Tibial nerve (tissue), 4 donors: ENCODE data around the gene RAB19. TPM values are rescaled to one million over a fixed set of nuclear protein-coding genes. Genes with fewer than 3 reads are reported as not detected.

ENCODE experiments used
- DNase-seq, 2 donors: peaks; one replicate each; pipeline ENCODE4 v3.0.0-alpha.2; 2019; ENCODE audit warnings: low spot score in 2 of 2
- H3K27ac ChIP-seq, 4 donors: fragments of 200-600 bp; sonication (generic) in 3 of 4; one replicate each; pipeline ENCODE4 v1.5.1; 2017 to 2019; ENCODE audit warnings: mild to moderate bottlenecking in 1 of 4
- H3K27me3 ChIP-seq, 2 donors: fragments of 200-600 bp; sonication (generic) in 1 of 2; one replicate each; pipeline versions ENCODE4 v1.5.1 to v1.6.0; 2017 to 2019
- H3K36me3 ChIP-seq, 3 donors: fragments of 200-600 bp; sonication (generic); one replicate each; pipeline ENCODE4 v1.5.1; 2018 to 2019
- H3K4me1 ChIP-seq, 4 donors: fragments of 200-600 bp; sonication (generic) in 3 of 4; one replicate each; pipeline ENCODE4 v1.5.1; 2017 to 2019
- H3K4me3 ChIP-seq, 4 donors: fragments of 200-600 bp; sonication (generic) in 3 of 4; one replicate each; pipeline ENCODE4 v1.5.1; 2017 to 2019; ENCODE audit warnings: mild to moderate bottlenecking in 1 of 4, moderate library complexity in 1 of 4
- H3K9me3 ChIP-seq, 4 donors: fragments of 200-600 bp; sonication (generic) in 3 of 4; one replicate each; pipeline ENCODE4 v1.5.1; 2017 to 2019
- EP300 ChIP-seq, 2 donors: sonication (generic); formaldehyde crosslinking; IDR thresholded peaks; one replicate each; pipeline ENCODE4 v1.6.1; 2017; ENCODE audit warnings: antibody characterized with exemption in 2 of 2, mild to moderate bottlenecking in 1 of 2
- POLR2A ChIP-seq, 2 donors: fragments of 450-650 bp; IDR thresholded peaks; one replicate each; pipeline ENCODE4 v1.6.1; 2017; ENCODE audit warnings: antibody characterized with exemption in 2 of 2, mild to moderate bottlenecking in 2 of 2, moderate library complexity in 2 of 2
- WGBS, 2 donors: methylation state at CpG; one replicate each; pipeline ENCODE4 v1.1.5; 2018; 5-methylcytosine and 5-hydroxymethylcytosine counted together
- total RNA-seq, 4 donors: library from RNA; depleted of rRNA; stranded (reverse); fragments of >200 nt; gene quantifications; one replicate each; pipeline ENCODE4 v1.1.0, GENCODE V29; 2016
- TF ChIP-seq, protein P1 (sequence below), 5 experiments: fragments of 200-600 bp in 3 of 5; fragments of 450-650 bp in 2 of 5; sonication (generic) in 3 of 5; IDR thresholded peaks; one replicate each; pipeline ENCODE4 v1.5.1; 2016 to 2019; ENCODE audit warnings: antibody characterized with exemption in 5 of 5, mild to moderate bottlenecking in 3 of 5, moderate library complexity in 2 of 5

The RAB19 gene
- total RNA-seq, 4 donors from 2014 or later = not detected

- DNase-seq = no peak
- no peaks in the 10 kb centered on the region for H3K4me1 ChIP-seq
- H3K4me3 ChIP-seq = no peak overlapping the region
- H3K27me3 ChIP-seq = no peaks in the 10 kb centered on the region
- H3K36me3 ChIP-seq = no peaks in the 10 kb centered on the region
- 83 to 86% methylated on average over 6 of the region's 6 CpGs for WGBS, 2 donors
- no peaks in the 10 kb centered on the region for H3K9me3 ChIP-seq
- TF ChIP-seq EP300 (IDR thresholded peaks at IDR 0.05) (no peak), POLR2A (IDR thresholded peaks at IDR 0.05) (no peak)
- TF ChIP-seq, protein P1, sequence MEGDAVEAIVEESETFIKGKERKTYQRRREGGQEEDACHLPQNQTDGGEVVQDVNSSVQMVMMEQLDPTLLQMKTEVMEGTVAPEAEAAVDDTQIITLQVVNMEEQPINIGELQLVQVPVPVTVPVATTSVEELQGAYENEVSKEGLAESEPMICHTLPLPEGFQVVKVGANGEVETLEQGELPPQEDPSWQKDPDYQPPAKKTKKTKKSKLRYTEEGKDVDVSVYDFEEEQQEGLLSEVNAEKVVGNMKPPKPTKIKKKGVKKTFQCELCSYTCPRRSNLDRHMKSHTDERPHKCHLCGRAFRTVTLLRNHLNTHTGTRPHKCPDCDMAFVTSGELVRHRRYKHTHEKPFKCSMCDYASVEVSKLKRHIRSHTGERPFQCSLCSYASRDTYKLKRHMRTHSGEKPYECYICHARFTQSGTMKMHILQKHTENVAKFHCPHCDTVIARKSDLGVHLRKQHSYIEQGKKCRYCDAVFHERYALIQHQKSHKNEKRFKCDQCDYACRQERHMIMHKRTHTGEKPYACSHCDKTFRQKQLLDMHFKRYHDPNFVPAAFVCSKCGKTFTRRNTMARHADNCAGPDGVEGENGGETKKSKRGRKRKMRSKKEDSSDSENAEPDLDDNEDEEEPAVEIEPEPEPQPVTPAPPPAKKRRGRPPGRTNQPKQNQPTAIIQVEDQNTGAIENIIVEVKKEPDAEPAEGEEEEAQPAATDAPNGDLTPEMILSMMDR (IDR thresholded peaks at IDR 0.05) = no peak
- H3K27ac ChIP-seq = no peak overlapping the region
Observed at GRCh38 chr7:140426130-140426529, 22.3 kb downstream of the RAB19 start.

- no peak overlapping the region for H3K27ac ChIP-seq
- H3K4me3 ChIP-seq = no peak overlapping the region
- DNase-seq = no peak
- no peaks in the 10 kb centered on the region for H3K9me3 ChIP-seq
- no peaks in the 10 kb centered on the region for H3K27me3 ChIP-seq
- H3K4me1 ChIP-seq = no peaks in the 10 kb centered on the region
- H3K36me3 ChIP-seq = no peaks in the 10 kb centered on the region
- TF ChIP-seq POLR2A (IDR thresholded peaks at IDR 0.05) = no peak
- no peak for TF ChIP-seq EP300 (IDR thresholded peaks at IDR 0.05)
- TF ChIP-seq, protein P1 (IDR thresholded peaks at IDR 0.05) = no peak
- WGBS, 2 donors = 77 to 91% methylated on average over 3 of the region's 3 CpGs
Observed at GRCh38 chr7:140433396-140433795, 29.5 kb downstream of the RAB19 start.

DNA sequence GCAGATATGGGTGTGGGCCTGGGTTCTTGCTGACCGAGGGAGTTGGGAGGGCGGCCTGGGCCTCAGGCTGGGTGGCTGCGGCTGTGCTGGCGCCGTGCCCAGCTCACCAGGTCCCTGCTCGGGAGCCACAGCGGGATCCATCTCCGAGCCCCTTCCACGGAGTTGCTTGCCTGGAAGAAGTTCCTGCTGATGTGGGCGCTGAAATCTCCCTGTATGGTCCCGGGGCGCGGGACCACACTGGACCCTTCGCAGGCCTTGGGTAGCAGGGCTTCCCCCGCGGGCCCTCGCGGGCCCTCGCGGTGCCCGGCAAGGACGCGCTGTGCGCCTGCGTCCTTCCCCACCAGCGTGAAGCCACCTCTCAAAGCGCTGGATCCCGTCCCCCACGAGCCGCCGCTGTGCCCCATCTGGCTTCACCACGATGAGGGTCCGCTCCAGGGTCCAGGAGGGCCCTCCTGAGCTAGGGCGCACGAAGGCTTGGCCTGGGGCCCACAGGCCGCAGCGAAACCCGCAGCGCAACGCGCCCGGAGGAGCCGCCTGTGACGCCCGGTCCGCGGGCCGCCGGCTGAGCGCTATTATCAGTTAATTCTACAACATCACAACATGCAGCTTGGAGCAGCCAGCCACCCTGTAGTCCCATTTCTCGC is 31.5 kb downstream of the RAB19 start:
- WGBS, 2 donors = 43 to 48% methylated on average over 25 to 49 of the region's 51 CpGs
- Histone ChIP-seq H3K27ac (no peak overlapping the region), H3K4me1 (no peaks in the 10 kb centered on the region), H3K4me3 (no peak overlapping the region), H3K9me3 (no peaks in the 10 kb centered on the region), H3K36me3 (no peaks in the 10 kb centered on the region), H3K27me3 (no peaks in the 10 kb centered on the region)
- DNase-seq = no peak
- TF ChIP-seq, protein P1 (IDR thresholded peaks at IDR 0.05) = no peak
- TF ChIP-seq POLR2A (IDR thresholded peaks at IDR 0.05) (no peak), EP300 (IDR thresholded peaks at IDR 0.05) (no peak)

DNA sequence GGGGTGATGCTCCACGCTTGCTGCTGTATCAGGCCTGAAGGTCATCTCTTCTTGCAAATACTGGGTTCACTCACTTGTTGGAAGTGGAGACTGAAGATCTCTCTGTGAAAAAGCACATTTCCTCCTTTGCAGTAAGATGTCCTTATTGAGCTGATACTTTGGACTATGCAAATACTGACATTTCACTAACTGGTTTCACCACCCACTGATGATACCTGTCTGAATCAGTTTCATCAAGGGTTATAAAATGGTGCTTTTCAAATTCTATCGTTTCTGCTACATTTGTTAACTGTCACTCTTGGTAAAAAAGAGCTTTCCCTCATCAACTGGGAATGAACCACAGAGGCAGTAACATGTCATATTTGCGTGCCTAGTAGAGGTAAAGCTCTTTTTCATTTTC is 35.5 kb downstream of the RAB19 start:
- TF ChIP-seq EP300 (IDR thresholded peaks at IDR 0.05) (no peak), POLR2A (IDR thresholded peaks at IDR 0.05) (no peak)
- TF ChIP-seq, protein P1 (IDR thresholded peaks at IDR 0.05) = no peak
- DNase-seq = no peak
- Histone ChIP-seq H3K4me3 (no peak overlapping the region), H3K4me1 (no peaks in the 10 kb centered on the region), H3K27ac (no peak overlapping the region), H3K9me3 (no peaks in the 10 kb centered on the region), H3K27me3 (no peaks in the 10 kb centered on the region), H3K36me3 (peaks cover 0 to 6% (median 0%) of the 10 kb centered on the region in 3 donors)
- 83 to 92% methylated on average over 3 of the region's 3 CpGs for WGBS, 2 donors

DNA sequence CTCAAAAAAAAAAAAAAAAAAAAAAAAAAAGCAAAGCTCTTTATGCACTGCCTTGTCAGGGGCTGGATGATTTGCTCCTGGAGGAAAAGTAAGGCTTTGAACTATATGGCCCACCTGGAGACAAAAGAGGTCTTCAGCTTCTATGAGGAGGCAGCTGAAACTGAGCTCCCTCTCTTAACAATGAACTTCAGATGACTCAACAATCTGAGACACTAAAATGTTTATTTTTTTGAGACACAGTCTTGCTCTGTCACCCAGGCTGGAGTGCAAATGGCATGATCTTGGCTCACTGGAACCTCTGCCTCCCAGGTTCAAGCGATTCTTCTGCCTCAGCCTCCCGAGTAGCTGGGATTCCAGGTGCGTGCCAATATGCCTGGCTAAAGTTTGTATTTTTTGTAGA is 36.7 kb downstream of the RAB19 start:
- H3K27ac ChIP-seq = no peak overlapping the region
- H3K27me3 ChIP-seq = no peaks in the 10 kb centered on the region
- H3K4me1 ChIP-seq = no peaks in the 10 kb centered on the region
- no peak for DNase-seq
- peaks cover 0 to 6% (median 0%) of the 10 kb centered on the region in 3 donors for H3K36me3 ChIP-seq
- H3K4me3 ChIP-seq = no peak overlapping the region
- no peaks in the 10 kb centered on the region for H3K9me3 ChIP-seq
- WGBS, 2 donors = 73 to 100% methylated on average over 3 of the region's 3 CpGs
- no peak for TF ChIP-seq EP300 (IDR thresholded peaks at IDR 0.05)
- no peak for TF ChIP-seq POLR2A (IDR thresholded peaks at IDR 0.05)
- TF ChIP-seq, protein P1 (IDR thresholded peaks at IDR 0.05) = no peak
